ENCODE data around the gene TMTC2.

The TMTC2 gene

DNA sequence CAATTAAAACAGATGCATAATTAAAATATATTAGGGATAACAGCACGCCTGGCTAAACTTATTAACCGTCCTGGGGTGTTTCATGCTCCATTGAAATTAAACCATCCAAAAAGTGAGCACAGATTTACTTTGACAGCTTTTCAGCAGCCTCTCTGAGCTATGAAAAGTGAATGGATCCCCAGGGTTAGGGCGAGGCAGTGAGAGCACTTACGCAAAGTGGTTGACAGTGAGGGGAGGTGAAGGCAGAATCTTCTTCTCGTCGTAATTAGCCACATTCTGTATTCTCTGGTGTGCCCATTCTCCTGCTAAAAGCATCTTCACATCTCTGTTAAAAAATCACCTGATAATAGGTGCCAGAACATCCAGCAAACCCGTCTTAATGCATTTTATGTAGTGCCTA is 1.9 kb downstream of the TMTC2 start:
- TF ChIP-seq, protein P1, sequence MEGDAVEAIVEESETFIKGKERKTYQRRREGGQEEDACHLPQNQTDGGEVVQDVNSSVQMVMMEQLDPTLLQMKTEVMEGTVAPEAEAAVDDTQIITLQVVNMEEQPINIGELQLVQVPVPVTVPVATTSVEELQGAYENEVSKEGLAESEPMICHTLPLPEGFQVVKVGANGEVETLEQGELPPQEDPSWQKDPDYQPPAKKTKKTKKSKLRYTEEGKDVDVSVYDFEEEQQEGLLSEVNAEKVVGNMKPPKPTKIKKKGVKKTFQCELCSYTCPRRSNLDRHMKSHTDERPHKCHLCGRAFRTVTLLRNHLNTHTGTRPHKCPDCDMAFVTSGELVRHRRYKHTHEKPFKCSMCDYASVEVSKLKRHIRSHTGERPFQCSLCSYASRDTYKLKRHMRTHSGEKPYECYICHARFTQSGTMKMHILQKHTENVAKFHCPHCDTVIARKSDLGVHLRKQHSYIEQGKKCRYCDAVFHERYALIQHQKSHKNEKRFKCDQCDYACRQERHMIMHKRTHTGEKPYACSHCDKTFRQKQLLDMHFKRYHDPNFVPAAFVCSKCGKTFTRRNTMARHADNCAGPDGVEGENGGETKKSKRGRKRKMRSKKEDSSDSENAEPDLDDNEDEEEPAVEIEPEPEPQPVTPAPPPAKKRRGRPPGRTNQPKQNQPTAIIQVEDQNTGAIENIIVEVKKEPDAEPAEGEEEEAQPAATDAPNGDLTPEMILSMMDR (conservative IDR thresholded peaks at IDR 0.05; ENCODE audit: low read depth, low read length): no peak
- H3K4me3 ChIP-seq (ENCODE audit: low read length): peak overlapping the region; percentile 79
- DNase-seq (ENCODE audit: low read depth): no peak

DNA sequence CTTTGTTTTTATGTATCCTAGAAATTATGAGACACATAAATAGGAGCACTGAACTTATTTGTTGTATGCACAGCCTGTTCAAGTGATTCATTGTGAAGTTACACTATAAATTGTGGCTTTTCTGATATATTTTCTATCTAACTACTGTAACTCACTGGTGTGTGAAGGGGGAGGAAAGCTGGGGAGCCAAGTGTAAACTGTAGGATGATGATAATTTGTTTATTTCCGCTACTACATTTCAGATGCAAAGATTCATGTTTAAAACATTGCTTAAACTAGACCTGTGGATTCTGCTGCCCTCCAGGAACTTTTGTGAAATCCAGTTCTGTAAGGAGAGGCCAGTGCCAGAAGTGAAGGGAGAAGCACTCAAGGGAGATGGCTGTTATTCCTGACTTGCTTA is 3.3 kb downstream of the TMTC2 start:
- no peak overlapping the region for H3K4me3 ChIP-seq (ENCODE audit: low read length)
- no peak for DNase-seq (ENCODE audit: low read depth)
- TF ChIP-seq, protein P1 (conservative IDR thresholded peaks at IDR 0.05; ENCODE audit: low read depth, low read length): no peak

DNA sequence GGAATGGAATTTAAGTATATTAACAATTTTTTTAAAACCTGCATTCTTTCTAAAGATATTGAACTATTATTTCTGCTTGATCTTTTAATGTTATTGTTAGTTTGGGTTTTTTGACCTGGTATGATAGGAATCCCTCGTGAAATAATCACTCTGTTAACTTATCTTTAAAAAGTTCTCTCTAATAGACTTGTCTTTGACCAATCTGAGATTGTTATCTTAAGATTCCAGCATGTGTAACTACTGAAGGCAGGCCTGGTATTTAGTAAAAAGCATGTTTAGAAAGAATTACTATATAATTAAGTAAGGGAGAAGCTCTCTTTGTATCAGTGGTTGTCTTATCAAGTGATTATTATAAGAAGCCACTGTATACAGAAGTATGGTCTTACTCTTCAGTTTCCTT is 4.8 kb downstream of the TMTC2 start:
- no peak overlapping the region for H3K4me3 ChIP-seq (ENCODE audit: low read length)
- DNase-seq (ENCODE audit: low read depth): no peak
- TF ChIP-seq, protein P1 (conservative IDR thresholded peaks at IDR 0.05; ENCODE audit: low read depth, low read length): no peak

DNA sequence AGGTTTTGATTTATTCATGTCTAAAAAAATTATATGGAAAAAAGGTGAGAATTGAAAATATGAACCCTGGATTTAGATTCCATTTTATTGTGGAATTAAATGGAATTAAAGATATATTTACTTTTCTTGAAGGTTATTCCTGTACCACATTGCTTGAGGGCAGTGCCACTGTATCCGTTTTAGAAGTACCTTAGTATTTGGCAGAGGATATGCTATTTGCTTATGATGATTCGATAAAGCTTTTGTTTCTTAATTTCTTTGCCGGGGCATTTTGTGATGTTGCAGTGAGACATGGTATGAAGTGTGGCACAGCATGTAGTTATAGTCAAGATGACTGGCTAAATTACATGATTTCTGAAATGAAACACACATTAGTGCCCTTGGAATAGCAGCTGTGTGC is 7.6 kb downstream of the TMTC2 start:
- TF ChIP-seq, protein P1 (conservative IDR thresholded peaks at IDR 0.05; ENCODE audit: low read depth, low read length): no peak
- DNase-seq (ENCODE audit: low read depth): no peak
- H3K4me3 ChIP-seq (ENCODE audit: low read length): no peak overlapping the region

DNA sequence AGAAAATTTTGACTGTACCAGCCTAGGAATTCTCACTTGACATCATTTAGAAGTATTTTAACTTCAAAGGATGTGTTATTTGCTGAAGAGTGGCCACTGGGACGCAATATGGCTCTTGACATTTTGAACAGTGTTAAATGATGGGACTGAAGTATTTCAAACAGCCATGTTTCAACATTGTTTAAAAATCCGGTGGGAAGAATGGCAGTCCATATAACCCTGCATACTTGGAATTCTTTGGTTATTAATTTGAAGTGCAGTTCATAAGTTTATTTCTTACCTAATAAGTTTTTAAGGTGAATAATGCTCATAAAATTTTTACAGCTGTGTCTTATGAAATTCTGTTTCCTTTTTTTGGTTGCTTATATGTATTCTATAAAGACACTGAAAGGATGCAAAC is 8.3 kb downstream of the TMTC2 start:
- no peak overlapping the region for H3K4me3 ChIP-seq (ENCODE audit: low read length)
- no peak for DNase-seq (ENCODE audit: low read depth)
- TF ChIP-seq, protein P1 (conservative IDR thresholded peaks at IDR 0.05; ENCODE audit: low read depth, low read length): no peak

DNA sequence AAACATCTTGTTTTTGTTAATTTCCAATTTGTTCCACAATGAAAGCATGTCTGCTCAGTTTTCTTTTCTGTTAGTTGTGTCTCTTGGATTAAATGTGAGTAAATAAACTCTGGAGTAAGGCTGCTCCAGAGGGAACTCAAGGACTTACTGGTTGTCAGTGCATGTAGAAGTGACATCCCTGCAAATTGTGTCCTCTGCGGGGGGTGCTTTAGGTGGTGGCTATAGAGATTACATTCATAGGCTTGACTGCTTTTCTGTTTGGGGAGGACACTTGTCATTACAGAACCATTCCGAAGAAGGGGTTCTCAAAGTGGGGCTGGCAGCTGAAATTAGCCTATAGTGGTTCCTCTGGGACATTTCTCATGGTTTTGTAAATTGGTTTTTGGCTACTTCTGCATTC is 8.8 kb downstream of the TMTC2 start:
- TF ChIP-seq, protein P1 (conservative IDR thresholded peaks at IDR 0.05; ENCODE audit: low read depth, low read length): no peak

DNA sequence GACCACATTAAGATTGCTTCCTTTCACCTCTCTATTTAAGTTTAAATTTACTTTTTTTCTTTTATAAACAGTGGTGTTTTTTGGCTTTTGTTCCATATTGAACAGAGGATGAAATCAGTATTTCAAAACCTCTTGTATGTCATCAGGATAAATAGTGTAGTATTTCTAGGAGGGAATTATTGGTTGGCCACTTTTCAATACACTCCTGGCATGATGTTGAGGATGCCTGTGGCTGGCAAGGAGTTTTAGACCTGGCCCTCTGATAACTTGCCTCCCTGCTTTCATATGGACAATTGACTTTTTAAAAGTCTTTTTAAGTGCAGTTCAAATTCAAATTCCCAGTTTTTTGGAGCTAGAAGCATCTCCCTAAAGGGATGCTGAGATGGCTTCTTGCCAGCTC is 9.8 kb downstream of the TMTC2 start:
- no peak for DNase-seq (ENCODE audit: low read depth)
- H3K4me3 ChIP-seq (ENCODE audit: low read length): no peak overlapping the region
- TF ChIP-seq, protein P1 (conservative IDR thresholded peaks at IDR 0.05; ENCODE audit: low read depth, low read length): no peak

More for the DNA sequence above, 8.8 kb downstream of the TMTC2 start:
- DNase-seq (ENCODE audit: low read depth): no peak
- no peak overlapping the region for H3K4me3 ChIP-seq (ENCODE audit: low read length)

Measured in retinal pigment epithelial cell (primary cell).